ENCODE data around the gene APBB2.
"Not testable (repeated sequence)": the region's sequence is repeated elsewhere in the genome, so short reads cannot be mapped to it uniquely, and the experiment has no call there.

Gene APBB2

GRCh38 chr4:40934676-40935075 lies 279.7 kb downstream of the APBB2 start:
- no peak for DNase-seq (ENCODE audit: low read depth)

GRCh38 chr4:40933272-40934053 lies 280.9 kb downstream of the APBB2 start:
- DNase-seq (ENCODE audit: low read depth): no peak

DNA sequence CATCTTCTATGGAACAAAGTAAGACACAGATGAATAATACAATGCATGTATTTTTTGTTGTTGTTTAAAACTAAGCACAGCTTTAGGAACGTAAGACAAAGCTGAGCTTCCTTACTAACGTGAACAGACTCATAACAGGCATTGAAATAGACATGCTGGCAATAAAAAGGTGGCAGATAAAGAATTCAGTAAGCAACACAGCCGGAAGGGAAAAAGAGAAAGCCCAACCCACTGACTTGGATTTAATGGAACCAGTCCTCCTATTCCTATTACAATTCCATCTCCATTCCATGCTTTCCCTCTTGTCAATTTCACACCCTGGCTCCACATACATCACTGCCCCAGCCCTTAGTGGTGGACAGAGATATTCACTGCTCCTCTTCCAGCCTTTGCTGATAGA lies 282.5 kb downstream of the APBB2 start:
- DNase-seq (ENCODE audit: low read depth): no peak

DNA sequence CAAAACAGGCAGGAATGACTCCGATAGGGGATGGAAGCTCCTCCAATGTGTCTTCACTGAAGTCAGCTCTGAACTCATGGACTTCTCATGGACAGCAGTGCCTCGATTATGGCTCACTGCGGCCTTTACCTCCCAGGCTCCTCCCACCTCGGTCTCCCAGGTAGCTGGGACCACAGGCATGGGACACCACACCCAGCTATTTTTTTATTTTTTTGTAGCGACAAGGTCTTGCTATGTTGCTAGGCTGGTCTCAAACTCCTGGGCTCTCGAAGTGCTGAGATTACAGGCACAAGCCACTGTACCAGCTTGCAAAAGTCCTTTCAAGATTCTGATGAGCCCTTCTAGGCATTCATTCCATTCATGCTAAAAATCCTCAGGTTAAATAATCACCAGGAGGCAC lies 283.1 kb downstream of the APBB2 start:
- no peak for DNase-seq (ENCODE audit: low read depth)

- DNase-seq (ENCODE audit: low read depth): no peak
Observed at GRCh38 chr4:40927074-40927473, 287.3 kb downstream of the APBB2 start.

GRCh38 chr4:40924793-40925117 lies 289.6 kb downstream of the APBB2 start:
- no peak for DNase-seq (ENCODE audit: low read depth)

- DNase-seq (ENCODE audit: low read depth): peak; percentile 8
Observed at GRCh38 chr4:40924096-40924792, 290.1 kb downstream of the APBB2 start.

DNA sequence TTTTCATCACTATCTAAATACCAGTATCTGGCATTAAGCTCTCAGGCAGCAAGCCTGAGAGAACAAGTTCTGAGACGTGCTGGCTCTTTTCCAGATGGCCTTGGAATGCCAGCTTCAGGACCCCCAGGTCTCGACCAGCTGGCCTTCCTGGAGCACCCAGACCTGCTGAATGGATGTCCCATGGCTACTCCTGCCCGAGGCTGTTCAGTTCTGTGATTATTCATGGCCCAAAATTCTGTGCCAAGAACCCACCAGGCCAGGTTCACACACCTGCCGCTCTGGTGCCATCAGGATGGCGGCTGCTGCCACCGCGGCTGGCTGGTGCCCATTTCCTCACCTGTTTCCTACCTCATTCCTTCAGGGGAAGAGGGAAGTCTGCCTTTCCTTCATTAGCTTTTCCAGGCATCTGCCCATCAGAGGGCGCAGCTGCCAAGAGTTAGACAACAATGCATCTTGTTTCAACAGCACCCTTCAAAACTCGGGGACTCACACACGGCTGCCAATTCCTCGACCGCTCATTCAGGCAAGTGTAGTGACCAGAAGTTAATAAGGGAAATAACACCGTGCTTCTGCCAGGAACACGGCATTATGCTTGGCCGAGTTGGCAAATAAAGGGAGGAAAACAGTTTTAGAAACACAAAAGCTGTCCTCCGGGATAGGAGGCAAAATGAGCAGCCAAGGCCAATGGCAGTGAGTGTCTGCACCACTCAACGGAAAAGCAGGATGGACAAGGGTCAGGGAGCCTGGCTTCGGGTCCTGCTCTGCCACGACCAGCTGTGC lies 290.8 kb downstream of the APBB2 start:
- DNase-seq (ENCODE audit: low read depth): no peak

DNA sequence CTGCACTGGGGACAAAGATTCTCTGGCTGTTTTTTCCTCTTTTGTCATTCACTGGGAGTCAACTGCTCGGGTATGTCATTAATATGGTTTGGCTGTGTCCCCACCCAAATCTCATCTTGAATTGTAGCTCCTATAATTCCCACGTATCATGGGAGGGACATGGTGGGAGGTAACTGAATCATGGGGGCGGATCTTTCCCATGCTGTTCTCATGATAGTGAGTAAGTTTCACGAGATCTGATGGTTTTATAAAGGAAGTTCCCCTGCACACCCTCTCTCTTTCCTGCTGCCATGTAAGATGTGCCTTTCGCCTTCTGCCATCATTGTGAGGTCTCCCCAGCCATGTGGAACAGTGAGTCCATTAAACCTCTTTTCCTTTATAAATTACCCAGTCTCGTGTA lies 294.4 kb downstream of the APBB2 start:
- not testable (repeated sequence) for DNase-seq (ENCODE audit: low read depth)

GRCh38 chr4:40918330-40918729 lies 296.0 kb downstream of the APBB2 start:
- no peak for DNase-seq (ENCODE audit: low read depth)

GRCh38 chr4:40916880-40917279 lies 297.5 kb downstream of the APBB2 start:
- no peak for DNase-seq (ENCODE audit: low read depth)

DNA sequence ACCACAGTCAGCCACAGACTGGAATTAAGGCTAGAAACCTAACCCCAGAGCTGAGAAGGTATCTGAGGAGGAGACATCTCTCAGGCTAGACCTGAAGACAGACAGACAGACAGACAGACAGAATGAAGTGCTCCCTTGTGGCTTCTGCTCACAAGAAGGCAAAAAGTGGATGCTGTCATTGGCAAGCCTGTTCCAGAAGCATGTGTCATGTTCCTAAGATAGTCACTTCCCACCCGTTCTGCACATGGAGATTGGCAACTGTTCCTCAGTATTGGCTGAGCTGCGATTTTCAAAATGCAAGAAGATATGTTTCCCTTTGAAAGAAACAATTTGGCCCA lies 298.2 kb downstream of the APBB2 start:
- no peak for DNase-seq (ENCODE audit: low read depth)

GRCh38 chr4:40915318-40916217 lies 298.8 kb downstream of the APBB2 start:
- DNase-seq (ENCODE audit: low read depth): no peak

DNA sequence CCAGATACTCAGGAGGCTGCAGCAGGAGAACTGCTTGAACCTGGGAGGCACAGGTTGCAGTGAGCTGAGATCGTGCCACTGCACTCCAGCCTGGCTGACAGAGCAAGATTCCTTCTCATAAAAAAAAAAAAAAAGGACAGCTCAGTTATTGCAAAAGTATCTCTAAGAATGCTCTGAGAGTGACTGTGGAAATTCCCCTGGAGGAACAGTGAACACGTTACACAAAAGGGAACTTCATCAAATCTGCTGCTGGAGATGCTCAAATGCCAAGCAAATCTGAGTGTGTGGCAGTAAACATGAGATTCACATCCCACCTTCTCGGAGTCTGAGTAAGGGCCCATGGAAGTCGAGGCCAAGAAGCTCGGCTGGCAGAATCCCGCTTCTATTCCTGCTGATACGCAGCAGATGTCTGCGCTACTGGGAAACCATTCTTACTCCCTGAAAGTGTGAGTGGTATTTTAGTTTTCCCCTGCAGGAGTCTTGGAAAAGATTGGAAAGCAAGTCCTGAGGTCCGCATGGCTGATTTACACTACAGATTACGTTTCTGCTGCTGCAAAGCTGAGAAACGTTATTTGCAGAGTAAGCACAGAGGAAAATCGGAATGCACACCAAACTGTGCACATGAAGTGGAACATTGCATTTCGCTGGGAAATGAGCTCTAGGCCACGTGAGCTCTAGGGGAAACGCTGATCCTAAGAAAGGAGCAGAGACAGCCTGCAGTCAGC lies 301.7 kb downstream of the APBB2 start:
- no peak for DNase-seq (ENCODE audit: low read depth)

- no peak for DNase-seq (ENCODE audit: low read depth)
Observed at GRCh38 chr4:40910706-40911105, 303.6 kb downstream of the APBB2 start.

- no peak for DNase-seq (ENCODE audit: low read depth)
Observed at GRCh38 chr4:40909363-40909876, 304.9 kb downstream of the APBB2 start.

DNA sequence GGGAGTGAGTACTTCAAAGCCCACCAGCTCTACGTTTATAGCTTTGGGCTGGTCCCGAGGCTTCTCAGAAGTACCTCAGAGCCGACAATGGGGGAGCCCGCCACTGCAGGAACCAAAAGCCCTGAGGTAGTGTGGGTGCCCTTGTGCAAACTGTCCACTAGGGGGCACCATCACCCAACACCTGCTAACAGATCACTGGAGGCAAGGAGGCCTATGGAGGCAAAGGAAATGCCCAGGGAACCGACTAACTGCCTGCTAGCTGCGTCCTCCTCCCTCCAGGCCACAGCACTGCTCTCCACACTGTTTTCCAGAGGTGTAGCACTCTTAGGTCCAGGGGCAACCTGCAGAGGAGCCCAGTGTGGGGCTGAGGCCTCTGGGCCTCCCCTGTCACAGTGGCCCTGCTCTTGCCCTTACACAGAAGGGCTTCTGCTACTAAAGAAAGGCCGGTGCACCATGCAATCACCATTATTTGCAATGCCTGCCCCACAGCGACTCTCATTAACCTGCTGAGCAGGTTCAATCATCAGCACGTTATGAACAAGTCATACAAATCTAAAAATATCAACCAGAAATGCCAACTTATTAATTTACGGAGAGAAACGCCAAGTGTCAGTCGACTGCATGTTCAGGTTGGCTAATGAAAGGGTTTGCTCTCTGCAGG lies 305.5 kb downstream of the APBB2 start:
- DNase-seq (ENCODE audit: low read depth): peak; percentile 9

DNA sequence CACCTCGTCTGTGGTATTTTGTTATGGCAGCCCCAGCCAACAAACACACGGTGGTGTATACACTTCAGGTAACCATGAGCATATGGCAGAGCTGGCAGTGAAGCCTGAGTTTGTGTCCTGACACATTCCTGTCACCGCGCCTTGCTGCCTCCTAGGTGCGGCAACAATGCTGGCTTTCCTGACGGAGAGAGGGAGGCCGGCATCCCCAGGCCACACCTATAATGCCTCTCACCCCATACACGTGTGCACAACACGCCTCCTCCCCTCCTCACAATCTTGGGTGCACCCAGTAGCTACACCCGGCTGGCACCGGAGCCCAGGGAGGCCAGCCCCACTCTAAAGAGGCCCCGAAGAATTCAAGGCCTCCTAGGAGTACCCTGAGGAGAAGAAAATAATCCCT lies 306.0 kb downstream of the APBB2 start:
- DNase-seq (ENCODE audit: low read depth): no peak

GRCh38 chr4:40905414-40905813 lies 308.9 kb downstream of the APBB2 start:
- DNase-seq (ENCODE audit: low read depth): no peak

DNA sequence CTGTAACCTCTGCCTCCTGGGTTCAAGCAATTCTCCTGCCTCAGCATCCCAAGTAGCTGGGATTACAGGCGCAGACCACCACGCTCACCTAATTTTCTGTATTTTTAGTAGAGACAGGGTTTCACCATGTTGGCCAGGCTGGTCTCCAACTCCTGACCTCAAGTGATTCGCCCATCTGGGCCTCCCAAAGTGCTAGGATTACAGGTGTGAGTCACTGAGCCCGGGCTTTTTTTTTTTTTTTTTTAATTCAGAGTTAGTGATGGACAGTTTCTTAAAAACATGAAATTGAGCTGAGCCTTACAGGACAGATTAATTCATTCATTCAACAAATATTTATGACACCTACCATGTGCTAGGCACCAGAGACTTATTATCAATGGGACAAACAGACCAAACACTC lies 313.8 kb downstream of the APBB2 start:
- DNase-seq (ENCODE audit: low read depth): not testable (repeated sequence)
